Endometrium (tissue), 2 donors: ENCODE data around the gene MAST2.
"Not testable (repeated sequence)": the region's sequence is repeated elsewhere in the genome, so short reads cannot be mapped to it uniquely, and the experiment has no call there.

Experiments used
- FAIRE-seq: peaks from 2 replicates; lab custom pipeline; 2012; peaks lifted over from hg19 to GRCh38; lab: Jason Lieb, UNC
- donor health status: control.
- donor health status: control.

Gene MAST2

GRCh38 chr1:45857755-45858492 is 54.5 kb downstream of the MAST2 start:
- not testable (repeated sequence) for FAIRE-seq

- FAIRE-seq, result no peak
Observed at GRCh38 chr1:45859221-45859620, 55.8 kb downstream of the MAST2 start.

GRCh38 chr1:45862008-45862407 is 58.6 kb downstream of the MAST2 start:
- no peak for FAIRE-seq

- no peak for FAIRE-seq
Observed at GRCh38 chr1:45863218-45863617, 59.8 kb downstream of the MAST2 start.

- no peak for FAIRE-seq
Observed at GRCh38 chr1:45864167-45865106, 61.0 kb downstream of the MAST2 start.

- no peak for FAIRE-seq
Observed at GRCh38 chr1:45867697-45868348, 64.4 kb downstream of the MAST2 start.

- no peak for FAIRE-seq
Observed at GRCh38 chr1:45868861-45869260, 65.4 kb downstream of the MAST2 start.

GRCh38 chr1:45870500-45870899 is 67.1 kb downstream of the MAST2 start:
- FAIRE-seq, result no peak

GRCh38 chr1:45872173-45872801 is 68.9 kb downstream of the MAST2 start:
- not testable (repeated sequence) for FAIRE-seq

- no peak for FAIRE-seq
Observed at GRCh38 chr1:45876000-45876617, 72.7 kb downstream of the MAST2 start.

- FAIRE-seq, result no peak
Observed at GRCh38 chr1:45877264-45877663, 73.9 kb downstream of the MAST2 start.

- FAIRE-seq, result no peak
Observed at GRCh38 chr1:45879885-45880598, 76.6 kb downstream of the MAST2 start.

- FAIRE-seq, result no peak
Observed at GRCh38 chr1:45880930-45881329, 77.5 kb downstream of the MAST2 start.

GRCh38 chr1:45883658-45884057 is 80.2 kb downstream of the MAST2 start:
- FAIRE-seq, result no peak

- FAIRE-seq, result no peak
Observed at GRCh38 chr1:45884700-45885099, 81.3 kb downstream of the MAST2 start.

- no peak for FAIRE-seq
Observed at GRCh38 chr1:45886229-45886628, 82.8 kb downstream of the MAST2 start.

- FAIRE-seq, result no peak
Observed at GRCh38 chr1:45887156-45887842, 83.9 kb downstream of the MAST2 start.

- no peak for FAIRE-seq
Observed at GRCh38 chr1:45890078-45890477, 86.7 kb downstream of the MAST2 start.

- no peak for FAIRE-seq
Observed at GRCh38 chr1:45891087-45891486, 87.7 kb downstream of the MAST2 start.

GRCh38 chr1:45892068-45892785 is 88.8 kb downstream of the MAST2 start:
- no peak for FAIRE-seq
